GM10847 (cell line): ENCODE measurements around the gene ALDH2.

Experiments
- POLR2A ChIP-seq: IDR thresholded peaks from 2 replicates; pipeline ENCODE4 v1.6.1; 2011; ENCODE audit not compliant: insufficient read length; ENCODE audit errors: extremely low read depth

The ALDH2 gene

GRCh38 chr12:111806304-111806703 lies 39.6 kb downstream of the ALDH2 start:
- TF ChIP-seq POLR2A = no peak

- no peak for TF ChIP-seq POLR2A
Observed at GRCh38 chr12:111807232-111807631, 40.5 kb downstream of the ALDH2 start.

DNA sequence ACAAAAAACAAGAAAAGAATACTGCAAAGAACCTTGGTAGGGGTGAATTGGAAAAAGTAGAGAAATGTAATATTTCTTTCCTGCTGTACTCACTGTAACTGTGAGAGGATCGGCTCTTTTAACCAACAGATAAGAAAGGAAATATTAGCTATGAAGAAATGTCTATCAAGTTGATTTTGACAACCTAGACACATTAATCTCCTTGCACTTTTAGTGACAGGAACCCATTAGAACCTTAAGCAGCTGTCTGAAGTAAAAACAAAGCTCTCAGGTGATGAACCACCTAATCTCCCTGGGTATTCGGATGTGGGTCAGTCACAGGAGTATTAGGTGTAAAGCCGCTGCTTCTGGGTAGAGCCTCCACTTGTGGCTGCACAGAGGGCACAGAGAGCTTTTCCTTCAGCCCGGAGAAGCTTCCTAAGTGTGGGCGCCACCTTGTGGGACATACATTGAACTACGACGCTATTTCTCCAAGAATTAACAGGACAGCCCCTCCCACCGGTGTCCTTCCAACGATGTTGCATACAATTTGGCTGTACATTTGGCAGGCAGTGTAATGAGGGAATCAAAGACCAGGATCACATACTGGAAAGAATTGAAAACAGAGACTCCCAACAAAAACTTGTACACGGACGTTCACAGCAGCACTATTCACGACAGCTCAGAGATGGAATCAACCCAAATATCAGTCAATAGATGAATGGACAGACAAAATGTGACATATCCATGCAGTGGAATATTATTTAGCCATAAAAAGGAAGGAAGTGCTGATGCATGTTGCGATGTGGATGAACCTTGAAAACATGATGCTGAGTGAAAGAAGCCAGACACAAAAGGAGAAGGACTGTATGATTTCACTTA lies 46.4 kb downstream of the ALDH2 start:
- TF ChIP-seq POLR2A = no peak

DNA sequence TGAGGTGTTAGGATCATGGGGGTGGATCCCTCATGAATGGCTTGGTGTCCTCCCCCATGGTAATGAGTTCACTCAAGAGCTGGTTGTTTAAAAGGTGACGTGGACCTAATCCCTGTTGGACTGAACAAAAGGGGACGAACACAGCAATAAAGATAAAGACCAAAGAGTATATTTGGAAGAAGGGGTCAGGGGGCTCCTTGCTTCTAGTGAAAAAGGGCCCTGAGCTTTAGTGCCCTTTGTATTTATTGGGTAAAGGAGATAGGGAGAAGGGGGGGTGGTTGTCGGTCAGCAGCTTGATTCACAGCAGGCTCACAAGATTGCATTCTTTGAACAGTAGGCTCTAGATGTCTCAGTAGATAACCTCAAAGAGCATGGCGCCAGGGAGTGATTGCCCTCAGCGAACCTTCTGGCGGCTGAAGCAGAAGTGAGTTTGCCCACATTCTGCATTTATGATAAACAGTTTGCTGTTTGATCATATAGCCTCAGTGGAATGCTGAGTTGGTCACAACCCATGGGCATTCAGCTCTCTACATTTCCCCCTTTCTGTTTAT lies 49.4 kb downstream of the ALDH2 start:
- no peak for TF ChIP-seq POLR2A

DNA sequence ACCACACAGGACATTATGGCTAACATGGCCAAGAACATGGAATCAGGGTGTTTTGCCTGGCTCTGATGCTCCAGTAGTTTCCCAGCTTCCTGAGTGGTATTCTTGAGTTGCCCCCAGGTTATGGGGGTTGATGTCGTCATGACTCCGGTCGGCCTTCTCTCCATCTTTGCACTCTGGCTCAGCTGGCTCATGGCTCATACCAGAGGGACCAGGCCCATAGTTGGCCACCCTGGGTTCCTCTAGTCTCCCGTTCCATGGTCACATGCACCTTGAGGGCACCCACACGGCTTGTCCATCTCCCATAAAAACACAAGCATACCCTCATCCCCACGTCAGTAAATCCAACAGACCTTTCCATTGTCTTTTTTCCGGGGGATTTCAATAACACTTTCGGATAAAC lies 51.6 kb downstream of the ALDH2 start:
- no peak for TF ChIP-seq POLR2A

DNA sequence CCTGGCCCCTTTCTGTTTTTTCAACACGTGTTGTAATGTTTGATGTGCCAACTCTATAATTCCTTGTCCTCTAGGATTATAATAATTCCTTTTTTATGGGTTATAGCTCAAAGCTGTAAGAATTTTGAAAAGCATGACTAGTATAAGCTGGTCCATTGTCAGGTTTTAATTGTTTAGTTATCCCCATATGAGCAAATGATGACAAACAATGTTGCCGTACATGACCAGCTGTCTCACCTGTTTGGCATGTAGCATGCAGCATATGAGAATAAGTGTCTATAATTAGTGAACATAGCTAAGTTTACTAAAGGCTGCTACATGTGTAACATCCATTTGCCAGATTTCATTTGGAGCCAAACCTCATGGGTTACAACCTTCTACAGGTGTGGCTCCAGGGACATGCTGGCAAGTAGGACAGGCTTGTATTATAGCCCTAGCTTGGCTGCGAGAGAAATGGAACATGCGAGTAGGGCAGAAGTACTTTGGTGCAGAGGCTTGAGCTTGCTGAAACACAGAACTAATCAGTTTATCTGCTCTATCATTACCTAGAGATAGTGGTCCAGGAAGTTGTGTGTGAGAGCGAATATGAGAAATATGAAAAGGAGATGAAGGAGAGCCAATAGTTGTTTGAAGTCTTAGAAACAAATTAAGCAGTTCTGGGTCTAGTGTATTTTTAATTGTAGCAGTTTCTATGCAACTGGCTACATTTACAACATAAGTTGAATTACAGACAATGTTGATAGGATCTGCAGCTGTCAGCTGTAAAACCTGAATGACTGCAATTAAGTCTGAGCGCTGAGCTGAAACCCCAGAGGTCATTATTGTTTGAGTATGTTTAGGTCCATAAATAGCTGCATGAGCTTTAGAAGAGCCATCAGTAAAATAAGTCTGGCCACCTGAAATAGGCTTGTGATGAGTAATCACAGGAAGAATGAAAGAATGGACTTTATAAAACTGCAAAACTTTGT lies 52.7 kb downstream of the ALDH2 start:
- TF ChIP-seq POLR2A = no peak

GRCh38 chr12:111822886-111823285 lies 56.2 kb downstream of the ALDH2 start:
- no peak for TF ChIP-seq POLR2A

- no peak for TF ChIP-seq POLR2A
Observed at GRCh38 chr12:111823891-111824290, 57.2 kb downstream of the ALDH2 start.

- no peak for TF ChIP-seq POLR2A
Observed at GRCh38 chr12:111825509-111825908, 58.8 kb downstream of the ALDH2 start.

DNA sequence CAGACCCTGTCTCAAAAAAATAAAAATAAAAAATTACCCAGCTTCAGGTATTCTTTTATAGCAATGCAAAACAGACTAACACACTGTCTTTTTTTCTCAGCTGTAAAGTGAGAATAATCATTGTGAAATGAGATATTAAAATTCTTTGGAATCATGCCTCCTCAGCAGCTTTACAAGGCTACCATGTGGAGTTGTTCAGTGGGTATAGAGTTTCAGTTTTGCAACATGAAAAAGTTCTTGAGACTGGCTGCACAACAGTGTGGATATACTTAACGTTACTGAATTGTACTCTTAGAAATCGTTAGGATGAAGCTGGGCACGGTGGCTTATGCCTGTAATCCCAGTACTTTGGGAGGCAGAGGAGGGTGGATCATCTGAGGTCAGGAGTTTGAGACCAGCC lies 59.6 kb downstream of the ALDH2 start:
- TF ChIP-seq POLR2A = no peak

DNA sequence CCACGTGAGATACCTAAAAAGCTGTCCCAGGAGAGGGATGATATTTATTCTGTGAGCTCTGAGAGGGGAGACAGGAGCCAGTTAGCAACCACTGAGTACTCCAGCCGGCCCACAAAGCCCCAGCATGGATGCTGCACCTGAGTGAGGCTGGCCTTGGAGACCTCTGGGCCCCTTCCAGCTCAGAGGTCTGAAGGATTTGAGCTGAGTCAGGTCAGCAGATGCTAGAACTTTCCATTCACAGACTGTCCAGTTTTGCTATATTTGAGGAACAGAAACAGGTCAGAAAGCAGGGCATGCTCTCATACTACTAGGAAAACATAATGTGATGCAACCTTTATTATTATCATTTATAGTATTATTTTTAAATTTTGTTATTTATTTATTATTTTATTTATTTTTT lies 60.3 kb downstream of the ALDH2 start:
- TF ChIP-seq POLR2A = no peak

DNA sequence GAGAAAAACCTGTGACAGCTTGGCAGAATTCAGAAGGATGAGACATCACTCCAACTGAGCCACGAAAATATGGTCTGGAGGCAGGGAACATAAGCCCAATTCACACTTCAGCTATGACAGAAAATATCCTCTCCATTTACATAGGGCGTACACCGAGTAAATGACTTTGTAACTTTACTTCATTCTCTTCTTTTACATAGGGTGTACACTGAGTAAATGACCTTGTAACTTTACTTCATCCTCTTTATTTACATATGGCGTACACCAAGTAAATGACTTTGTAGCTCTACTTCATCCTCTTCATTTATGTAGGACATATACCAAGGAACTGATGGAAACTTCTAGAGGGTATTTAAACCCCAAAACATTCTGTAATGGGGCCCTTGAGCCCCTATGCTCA lies 61.2 kb downstream of the ALDH2 start:
- TF ChIP-seq POLR2A = no peak

DNA sequence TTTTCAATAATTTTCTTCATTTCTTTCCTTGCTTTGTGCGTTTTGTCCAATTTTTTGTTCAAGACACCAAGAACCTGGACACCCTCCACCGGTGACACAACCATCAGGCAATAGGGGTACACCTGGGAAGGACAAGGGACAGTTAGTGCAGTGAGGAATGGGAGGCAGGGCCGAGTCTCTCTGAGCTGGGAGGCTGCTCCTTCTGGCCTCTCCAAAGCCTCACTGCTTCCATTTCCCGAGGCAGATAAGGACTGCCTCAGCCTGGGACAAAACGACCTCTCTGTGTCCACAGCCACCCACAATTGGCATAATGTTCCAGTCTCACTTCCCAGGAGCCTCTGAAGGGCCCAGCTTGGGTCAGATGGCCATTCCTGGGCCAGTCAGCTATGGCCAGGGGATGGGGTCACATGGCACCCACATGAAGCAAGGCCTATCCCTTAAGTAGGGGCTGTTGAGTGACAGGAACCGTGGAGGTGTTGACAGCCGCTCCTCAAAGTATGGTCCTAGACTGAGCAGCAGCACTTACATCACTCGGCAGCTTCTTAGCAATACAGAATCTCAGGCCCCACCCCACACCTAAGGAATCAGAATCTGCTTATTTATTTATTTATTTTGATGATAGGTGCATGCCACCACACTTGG lies 61.7 kb downstream of the ALDH2 start:
- no peak for TF ChIP-seq POLR2A

- no peak for TF ChIP-seq POLR2A
Observed at GRCh38 chr12:111838353-111838752, 71.6 kb downstream of the ALDH2 start.

DNA sequence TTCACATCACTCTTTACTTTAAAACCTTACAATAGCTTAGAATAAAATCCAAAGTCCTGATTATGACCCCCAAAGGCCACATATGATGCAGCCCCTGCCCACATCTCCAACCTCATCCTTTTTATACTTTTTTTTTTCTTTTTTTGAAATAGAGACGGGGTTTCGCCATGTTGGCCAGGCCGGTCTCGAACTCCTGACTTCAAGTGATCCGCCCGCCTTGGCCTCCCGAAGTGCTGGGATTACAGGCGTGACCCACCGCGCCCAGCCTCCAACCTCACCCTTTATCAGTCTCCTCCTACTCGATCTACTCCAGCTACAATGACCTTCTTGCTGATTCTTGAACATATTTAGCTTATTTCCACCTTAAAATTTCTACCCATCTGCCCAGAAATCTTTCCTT lies 74.1 kb downstream of the ALDH2 start:
- TF ChIP-seq POLR2A = no peak
